Left kidney (tissue), 8 donors: ENCODE results near the gene LIX1L. TPM values are rescaled to one million over a fixed set of nuclear protein-coding genes. Genes with fewer than 3 reads are reported as not detected.

Experiments
- DNase-seq: peaks from one replicate; pipeline ENCODE4 v3.0.0-alpha.2; 2013
- long read RNA-seq, 8 donors: transcript quantifications; one replicate each; lab custom pipeline, GENCODE V29; 2026
- polyA plus RNA-seq: library from polyadenylated mRNA; unstranded; fragments of 120-200 nt; gene quantifications from one replicate; pipeline ENCODE4 v1.2.1, GENCODE V29; 2013; ENCODE audit not compliant: insufficient read length

The LIX1L gene
- 26.3 TPM for polyA plus RNA-seq
- long read RNA-seq, donor 1, transcript LIX1L-201 (6 exons, 3,975 nt): major isoform, 7 of 7 reads
- long read RNA-seq, donor 1, partial matches to known transcripts: 0 of 7 reads
- long read RNA-seq, donor 1, other reads (novel, unspliced or antisense): 0 of 7 reads
- long read RNA-seq, donor 2, transcript LIX1L-201 (6 exons, 3,975 nt): major isoform, 13 of 13 reads
- long read RNA-seq, donor 2, partial matches to known transcripts: 0 of 13 reads
- long read RNA-seq, donor 2, other reads (novel, unspliced or antisense): 0 of 13 reads
- long read RNA-seq, donor 3, transcript LIX1L-201 (6 exons, 3,975 nt): major isoform, 11 of 11 reads
- long read RNA-seq, donor 3, partial matches to known transcripts: 0 of 11 reads
- long read RNA-seq, donor 3, other reads (novel, unspliced or antisense): 0 of 11 reads
- long read RNA-seq, donor 4: 0 reads
- long read RNA-seq, donor 5, transcript LIX1L-201 (6 exons, 3,975 nt): major isoform, 9 of 9 reads
- long read RNA-seq, donor 5, partial matches to known transcripts: 0 of 9 reads
- long read RNA-seq, donor 5, other reads (novel, unspliced or antisense): 0 of 9 reads
- long read RNA-seq, donor 6, transcript LIX1L-201 (6 exons, 3,975 nt): major isoform, 11 of 11 reads
- long read RNA-seq, donor 6, partial matches to known transcripts: 0 of 11 reads
- long read RNA-seq, donor 6, other reads (novel, unspliced or antisense): 0 of 11 reads
- long read RNA-seq, donor 7, transcript LIX1L-201 (6 exons, 3,975 nt): major isoform, 9 of 9 reads
- long read RNA-seq, donor 7, partial matches to known transcripts: 0 of 9 reads
- long read RNA-seq, donor 7, other reads (novel, unspliced or antisense): 0 of 9 reads
- long read RNA-seq, donor 8, partial matches to known transcripts: 0 of 1 reads
- long read RNA-seq, donor 8, other reads (novel, unspliced or antisense): 0 of 1 reads

DNA sequence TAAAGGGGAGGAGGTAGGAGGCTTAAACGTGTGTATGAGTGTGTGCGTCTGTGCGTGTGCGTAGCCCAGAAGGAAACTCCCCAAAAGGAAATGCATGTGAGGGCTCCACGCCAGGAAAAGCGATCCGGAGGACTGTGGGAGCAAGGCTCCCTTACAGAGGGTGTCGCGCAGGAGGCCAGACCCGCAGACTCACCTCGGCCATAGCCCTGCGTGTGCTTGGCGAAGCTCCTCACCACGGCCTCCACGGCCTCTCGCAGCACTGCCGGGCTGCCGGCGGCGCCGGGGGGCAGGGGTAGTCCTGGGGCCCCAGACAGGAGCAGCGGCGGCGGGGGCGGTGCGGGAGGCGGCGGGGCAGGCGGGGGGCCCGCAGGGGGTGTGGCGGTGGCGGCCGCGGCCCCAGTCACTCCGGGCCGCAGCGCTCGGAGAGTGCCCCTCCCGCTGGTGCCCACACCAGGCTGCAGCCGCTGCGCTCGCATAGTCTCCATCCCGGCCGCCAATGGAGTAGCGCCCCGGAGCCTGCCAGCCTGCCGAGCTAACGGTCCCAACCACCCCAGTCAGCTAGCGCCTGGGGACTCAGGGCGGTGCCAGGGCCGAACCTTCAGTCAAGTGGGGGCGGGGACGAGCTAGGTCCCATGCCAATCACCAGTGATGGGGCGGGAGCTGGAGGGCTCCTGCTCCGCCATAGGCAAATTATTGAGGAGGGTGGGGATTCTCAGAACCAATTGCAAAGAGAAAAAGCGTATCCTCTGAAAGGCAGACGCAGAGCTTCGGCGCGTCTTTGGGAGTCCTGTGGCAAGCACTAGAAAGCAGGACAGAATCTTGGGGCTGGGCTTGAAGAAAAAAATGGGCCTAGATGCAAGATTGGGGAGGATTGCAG is at the start of gene LIX1L:
Gene LIX1L (minus strand): TSS at position 575 of the 877 bp plus-strand sequence. CDS start 90 bp downstream, at position 485.
- peak; percentile 96 for DNase-seq

DNA sequence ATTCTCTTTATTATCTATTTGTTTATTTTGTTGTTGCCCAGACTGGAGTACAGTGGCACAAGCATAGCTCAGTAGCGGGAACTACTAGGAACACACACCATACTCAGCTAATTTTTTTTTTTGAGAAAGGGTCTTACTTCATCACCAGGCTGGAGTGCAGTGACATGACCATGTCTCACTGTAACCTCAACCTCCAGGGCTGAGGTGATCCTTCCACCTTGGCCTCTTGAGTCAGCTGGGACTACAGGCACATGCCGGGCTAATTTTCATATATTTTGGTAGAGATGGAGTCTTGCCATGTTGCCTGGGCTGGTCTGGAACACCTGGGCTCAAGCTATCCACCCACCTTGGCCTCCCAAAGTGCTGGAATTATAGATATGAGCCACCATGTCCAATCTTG is 43.9 kb upstream of the LIX1L start:
- DNase-seq: no peak

DNA sequence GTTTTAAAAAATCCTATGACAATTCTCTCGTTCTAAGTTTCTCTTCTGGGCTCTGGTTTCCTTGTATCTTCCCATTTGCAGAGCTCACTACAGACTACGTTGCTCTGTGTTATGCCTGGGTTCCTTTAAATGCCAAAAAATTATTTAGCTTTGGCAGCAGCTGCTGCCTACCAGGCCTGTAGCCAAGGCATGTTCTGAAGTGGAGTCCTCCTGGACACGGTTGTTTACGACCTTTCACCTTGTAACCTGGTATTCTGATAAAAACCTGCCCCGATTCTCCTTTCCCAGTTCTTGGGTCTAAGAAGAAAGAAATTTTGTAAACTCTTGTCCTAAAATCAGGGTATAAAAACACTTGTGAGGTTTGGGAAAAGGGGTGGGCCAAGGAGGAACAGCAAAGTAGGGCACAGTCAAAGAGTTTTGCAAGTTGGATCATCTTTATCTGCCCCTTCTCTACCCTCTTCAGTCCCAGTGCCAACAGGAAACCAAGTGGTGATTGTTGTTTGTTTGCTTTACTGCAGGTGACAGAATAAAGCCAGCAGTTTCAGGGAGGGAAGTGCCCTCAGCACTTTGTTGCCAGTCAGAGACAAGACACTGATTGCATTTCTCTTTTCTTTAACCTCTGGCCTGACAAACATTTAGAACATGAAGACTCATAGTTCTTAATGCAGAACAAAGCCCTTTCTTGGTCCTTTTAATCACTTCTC is 41.7 kb upstream of the LIX1L start:
- no peak for DNase-seq

DNA sequence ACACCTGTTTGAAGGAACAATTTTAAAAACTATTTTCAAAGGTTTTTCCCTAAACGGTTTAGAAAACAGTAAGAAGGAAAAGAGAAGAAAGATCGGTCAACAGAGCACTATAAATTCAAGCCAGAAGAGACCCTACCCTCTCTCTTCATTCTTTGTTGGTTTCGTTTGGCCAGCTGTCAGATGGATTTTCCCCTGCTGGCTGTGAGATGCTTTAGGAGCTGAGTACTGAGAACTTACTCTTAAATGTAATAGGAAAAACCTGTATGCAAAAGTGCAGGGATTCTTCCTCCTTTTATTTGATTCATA is 39.9 kb upstream of the LIX1L start:
- peak; percentile 54 for DNase-seq

DNA sequence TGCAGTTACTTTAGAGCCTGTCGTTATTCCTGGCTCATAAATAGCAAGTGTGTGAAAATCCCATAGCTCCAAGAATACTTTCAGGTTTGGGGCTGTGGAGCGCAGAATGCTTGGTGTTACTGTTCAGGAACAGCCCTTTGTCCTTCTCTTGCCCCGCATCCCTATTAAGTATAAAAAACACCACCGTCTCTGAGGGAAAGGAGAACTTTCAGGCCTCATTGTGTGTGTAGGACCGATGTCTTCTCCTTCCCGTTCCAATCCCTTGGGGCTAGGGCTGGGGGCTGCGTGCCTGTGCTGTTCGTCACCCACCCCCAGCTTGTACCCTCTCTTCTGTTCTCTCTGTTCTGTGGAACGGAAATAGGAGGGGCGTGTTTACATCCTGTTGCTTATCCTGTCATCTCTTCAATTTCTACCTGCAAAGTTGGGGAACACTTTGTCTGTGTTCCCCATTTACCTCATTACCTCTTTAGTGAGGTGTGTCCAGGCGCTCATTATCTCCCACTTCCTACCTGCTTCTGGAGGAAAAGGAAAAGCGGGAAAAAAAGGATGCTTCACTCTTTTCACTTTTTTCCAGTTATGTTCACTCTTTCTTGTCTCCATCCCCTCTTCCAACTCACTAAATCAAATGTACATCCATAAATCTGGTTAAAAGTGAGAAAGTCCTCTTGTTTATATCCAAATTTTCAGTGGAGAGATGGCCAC is 39.4 kb upstream of the LIX1L start:
- peak; percentile 37 for DNase-seq

DNA sequence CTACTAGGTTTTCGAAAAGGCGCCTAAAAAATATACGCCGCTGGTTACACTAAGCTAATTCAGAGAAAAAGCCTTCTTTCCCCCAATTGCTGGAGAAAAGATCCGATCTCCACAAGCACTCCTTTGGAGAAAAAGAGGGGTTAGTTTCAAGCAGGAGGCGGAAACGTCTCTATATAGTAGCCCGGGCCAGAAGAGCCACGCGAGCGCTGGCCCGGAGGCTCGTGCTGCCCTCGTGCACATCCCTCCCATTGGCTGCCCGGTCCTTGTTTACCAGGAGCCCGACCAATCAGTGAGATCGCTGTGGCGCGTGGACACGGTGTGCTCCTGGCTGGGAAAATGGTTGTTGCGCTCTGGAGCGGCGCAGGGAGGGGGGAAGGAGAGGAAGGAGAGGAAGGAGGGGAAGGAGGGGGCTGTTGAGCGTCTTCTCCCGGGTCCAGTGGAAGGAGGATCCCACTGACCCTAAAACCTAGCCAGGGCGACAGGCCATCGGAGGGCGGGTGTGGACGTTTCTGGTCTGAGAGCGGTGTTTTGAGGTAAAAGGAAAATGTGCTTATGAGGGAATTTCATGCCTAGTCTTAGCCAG is 38.7 kb upstream of the LIX1L start, which contains the start of gene TXNIP:
Gene TXNIP (minus strand): TSS at position 147 of the 583 bp plus-strand sequence. CDS start 313 bp downstream, outside the sequence.
- peak; percentile 99 for DNase-seq

DNA sequence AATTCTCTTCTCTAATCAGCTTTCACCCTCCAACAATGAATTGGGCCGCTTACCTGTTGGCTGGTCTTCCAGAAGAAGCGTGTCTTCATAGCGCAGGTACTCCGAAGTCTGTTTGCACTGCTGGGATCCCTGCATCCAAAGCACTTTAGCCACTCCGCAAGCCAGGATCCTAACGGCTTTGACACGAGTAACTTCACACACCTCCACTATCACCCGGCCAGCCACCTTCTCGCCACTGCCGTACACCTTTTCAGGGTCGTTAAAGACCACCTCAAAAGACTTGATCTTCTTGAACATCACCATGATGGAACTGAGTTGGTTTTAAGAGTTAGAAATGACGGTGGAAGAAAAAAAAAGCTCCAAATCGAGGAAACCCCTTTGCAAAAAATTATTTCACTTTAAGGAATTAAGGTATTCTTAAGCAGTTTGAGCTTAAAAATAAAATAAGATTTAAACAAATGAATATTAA is 38.2 kb upstream of the LIX1L start:
- no peak for DNase-seq

DNA sequence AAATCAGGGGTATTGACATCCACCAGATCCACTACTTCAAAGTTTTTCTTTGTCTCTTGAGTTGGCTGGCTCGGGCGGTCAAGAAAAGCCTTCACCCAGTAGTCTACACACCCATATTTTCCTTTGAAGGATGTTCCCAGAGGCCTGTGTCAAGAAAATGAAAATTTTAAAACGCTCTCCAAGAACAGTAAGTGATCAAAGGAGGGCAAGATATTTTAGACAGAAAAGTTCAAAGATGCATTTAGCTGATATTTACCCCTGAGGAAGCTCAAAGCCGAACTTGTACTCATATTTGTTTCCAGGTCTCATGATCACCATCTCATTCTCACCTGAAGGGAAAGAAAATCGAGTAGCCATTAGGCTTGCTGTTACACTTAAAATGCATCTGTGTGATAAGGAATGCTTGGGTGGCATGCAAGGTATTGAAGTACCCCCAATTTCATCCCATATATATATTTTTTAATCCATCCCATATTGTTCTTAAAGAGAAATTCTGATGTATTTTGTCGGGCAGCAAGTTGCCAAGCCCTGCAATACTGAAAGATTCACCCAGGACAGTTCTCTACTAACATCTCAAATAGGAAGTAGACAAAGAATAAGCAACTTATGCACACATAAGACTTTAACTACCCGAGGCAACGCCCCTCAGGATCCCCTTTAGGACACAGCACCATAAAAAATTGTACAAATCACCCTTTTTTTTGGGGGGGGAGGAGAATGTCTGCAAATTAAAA is 37.5 kb upstream of the LIX1L start:
- DNase-seq: no peak

DNA sequence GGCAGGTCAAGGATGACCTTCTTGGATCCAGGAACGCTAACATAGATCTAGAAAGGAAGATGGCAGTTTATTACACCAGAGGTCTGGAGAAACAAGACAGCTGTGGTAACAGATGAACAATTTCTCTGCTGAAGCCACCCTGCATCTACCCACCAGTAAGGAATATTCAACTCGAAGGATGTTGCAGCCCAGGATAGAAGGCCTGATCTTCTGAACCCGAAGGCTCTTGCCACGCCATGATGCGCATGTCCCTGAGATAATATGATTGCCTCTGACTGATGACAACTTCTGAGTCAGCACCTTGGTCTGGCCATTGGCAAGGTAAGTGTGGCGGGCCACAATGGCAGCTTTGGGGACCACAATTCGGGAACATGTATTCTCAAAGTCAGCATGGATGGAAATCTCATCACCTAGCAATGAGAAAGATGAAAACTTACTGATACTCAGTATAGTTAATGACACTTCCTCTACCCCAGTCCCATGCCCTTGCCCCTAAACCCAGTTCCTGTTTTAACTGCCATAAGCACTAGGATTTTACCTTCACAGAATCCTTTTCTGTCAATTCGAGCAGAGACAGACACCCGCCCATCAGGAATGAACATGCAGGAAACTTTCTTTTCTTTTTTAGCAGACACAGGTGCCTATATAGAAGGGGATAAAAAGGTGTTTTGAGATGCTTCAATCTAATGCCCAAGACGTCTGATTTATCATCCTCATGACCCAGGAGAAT is 36.7 kb upstream of the LIX1L start:
- no peak for DNase-seq

DNA sequence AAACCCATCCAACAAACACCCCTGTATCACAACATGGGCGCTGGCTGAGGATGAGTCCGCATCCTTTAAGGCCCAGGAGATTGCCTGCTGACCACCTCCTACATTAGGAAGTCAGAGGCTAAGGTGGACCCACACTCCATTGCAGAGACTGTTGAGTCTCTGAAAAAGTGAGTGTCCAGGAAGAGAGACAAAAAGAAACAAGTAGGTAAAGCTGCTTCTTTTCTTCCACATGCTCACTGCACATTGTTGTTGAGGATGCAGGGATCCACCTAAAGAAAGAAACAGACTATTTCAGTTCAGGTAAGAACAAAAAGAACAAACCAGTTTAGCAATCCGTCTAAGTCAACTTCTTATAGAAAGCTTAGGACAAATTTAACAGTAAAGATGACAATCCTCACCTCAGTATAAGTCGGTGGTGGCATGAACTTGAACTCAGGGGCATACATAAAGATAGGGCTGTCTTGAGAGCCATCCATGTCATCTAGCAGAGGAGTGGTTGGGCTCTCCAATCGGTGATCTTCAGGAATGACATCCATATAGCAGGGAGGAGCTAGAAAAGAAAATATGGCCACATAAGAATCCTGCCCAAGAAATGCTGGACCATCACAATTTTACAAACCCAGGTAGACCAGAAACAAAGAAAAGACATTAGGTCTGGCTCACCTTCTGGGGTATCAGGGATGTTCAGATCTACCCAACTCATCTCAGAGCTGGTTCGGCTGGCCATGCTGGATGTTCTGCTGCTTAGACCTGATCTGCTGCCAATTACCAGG is 36.0 kb upstream of the LIX1L start:
- DNase-seq: no peak

DNA sequence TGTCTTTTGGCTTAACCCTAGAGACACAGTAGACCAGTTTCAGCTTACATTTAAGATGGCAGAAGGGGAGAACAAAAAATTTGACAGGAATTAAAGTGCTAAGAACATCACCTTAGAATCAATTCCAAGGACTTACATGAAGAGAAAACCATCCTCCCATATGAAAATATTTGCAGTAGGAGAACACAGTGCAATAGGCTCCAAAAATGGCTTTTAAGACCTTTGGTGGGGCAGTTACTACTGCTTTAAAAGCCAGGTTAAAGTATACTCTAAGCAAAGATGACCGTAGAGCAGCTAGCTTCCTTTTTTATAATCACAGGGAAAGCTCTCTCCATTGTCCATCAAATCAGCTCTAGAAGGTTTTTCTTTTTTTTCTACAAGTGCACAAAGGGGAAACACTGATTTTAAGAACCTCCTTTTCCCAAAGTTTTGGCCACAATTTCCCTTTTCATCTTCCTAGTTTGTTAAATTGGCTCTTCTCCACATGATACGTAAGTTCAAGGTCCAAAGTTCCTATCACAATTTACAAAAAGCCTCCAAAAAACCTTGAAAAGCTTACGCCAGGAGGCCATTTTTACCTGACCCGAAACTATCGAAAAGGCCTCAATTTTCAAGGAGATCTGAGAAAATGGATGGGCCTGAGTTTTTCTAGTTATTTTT is 35.3 kb upstream of the LIX1L start:
- DNase-seq: no peak

DNA sequence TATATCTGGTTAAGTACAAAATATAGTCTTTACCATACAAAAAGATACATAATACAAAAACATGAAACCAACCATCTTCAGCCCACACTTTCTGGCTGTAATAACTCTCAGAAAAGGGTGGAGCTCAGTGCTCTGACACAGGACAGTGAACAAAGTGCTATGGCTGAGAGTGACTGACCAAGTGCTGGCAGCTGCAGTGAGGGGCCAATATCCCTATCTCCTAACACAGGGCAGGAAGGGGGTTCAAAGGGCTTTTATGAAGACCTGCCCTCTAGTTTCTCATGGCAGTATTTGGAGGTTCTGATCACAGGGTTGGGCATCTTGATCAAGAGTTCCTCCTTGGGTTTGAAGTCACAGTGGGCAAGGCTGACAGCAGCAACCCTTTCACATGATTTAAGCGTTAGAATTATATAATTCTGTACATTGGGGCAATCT is 34.7 kb upstream of the LIX1L start:
- no peak for DNase-seq

DNA sequence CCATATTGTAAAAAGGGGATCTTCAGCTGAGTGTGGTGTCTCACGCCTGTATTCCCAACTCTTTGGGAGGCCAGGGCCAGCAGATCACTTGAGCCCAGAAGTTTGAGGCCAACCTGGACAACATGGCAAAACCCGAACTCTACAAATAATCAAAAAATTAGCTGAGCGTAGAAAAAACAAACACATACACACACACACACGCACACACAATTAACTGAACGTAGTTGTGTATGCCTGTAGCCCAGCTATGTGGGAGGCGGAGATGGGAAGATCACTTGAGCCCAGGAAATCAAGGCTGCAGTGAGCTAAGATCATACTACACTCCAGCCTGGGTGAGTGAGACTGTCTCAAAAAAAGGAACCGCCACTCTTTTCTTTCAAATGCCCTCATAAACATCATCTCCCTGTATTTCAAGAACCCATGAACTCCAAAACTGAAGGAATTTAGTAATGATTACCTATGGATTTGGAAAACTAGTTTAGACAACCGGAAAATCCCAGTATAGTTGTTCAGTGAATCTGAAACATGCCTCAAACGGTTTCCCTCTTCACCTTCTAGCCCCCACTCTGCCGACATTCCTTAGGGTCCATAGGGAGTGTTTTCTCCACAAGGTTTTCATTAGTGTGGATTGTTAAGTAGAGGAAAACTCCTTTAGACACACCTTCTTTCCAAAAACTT is 34.1 kb upstream of the LIX1L start:
- DNase-seq: no peak

DNA sequence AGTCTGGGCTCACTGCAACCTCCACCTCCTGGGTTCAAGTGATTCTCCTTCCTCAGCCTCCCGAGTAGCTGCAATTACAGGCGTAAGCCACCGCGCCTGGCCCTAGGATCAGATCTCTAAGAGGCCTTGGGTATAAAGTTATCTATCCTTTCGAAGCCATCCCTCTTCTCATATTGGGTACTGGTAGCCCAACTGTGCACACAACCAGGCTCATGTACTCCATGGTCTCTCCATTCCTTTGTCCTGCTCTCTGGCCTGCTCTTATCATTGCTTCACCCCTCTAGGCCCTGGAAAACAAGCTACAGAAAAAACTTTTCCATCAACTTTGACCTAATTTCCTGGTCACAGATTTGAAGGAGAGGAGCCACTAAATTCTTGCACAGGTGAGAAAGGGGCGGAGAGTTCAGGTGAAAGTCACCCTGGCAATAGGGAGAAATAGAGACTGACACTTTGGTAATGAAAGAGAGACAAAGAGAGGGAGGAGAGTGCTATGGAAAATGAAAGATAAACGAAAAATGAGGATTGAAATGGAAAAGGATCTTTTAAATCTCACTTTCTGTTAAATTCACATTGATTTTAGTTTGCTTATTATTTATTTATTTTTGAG is 32.5 kb upstream of the LIX1L start:
- no peak for DNase-seq

DNA sequence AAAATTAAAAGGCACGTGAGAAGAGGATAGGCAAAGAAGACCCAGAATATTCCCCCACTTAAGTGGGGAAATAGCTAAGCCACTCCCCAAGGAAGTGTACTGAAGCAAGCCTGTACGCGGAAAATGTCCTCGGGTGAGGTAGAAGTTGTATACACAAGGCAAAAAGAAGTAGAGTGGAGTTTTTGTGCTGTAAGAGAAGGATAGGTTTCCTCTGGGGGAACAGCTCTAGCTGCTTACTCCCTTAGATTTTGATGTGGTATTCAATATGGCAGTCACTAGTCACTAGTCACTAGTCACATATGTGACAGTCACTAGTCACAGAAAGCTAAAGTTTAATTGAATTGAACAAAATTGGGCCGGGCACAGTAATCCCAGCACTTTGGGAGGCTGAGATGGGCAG is 31.0 kb upstream of the LIX1L start:
- DNase-seq: no peak

DNA sequence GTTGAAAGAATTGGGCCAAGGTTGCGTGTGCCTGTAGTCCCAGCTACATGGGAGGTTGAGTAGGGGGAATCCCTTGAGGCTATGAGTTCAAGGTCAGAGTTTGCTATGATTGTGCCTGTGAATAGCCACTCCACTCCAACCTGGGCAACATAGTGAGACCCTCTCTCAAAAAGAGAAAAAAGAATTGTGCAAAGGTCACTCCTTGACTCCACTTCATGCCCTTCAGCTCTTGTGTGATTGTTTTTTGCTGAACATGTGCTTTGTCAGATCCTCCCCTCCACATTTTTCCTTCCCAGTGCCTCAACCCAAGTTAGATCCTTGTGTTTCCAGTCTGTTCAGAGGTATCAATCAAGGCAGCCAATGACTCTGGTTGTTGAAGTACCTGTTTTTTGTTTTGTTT is 30.1 kb upstream of the LIX1L start:
- DNase-seq: no peak
